Activated CD4-positive, alpha-beta memory T cell treated with anti-CD3 and anti-CD28 coated beads, Interleukin-2, amount 10 ng/mL, durations not matched to agents 7 days and 5 days (primary cell): ENCODE results near the gene LRRC74B. TPM values are rescaled to one million over a fixed set of nuclear protein-coding genes. Genes with fewer than 3 reads are reported as not detected.
"Not testable (repeated sequence)": the region's sequence is repeated elsewhere in the genome, so short reads cannot be mapped to it uniquely, and the experiment has no call there.

Experiments used
- CTCF ChIA-PET: fragments of 350-600 bp; sonication (Branson Sonifier 250); formaldehyde crosslinking; loops from one replicate; lab custom pipeline; 2021; ENCODE audit warnings: antibody characterized with exemption, inconsistent platforms; lab: Charles Lee
- POLR2A ChIA-PET: fragments of 350-600 bp; sonication (Branson Sonifier 250); formaldehyde crosslinking; loops from one replicate; lab custom pipeline; 2021; ENCODE audit warnings: antibody characterized with exemption; lab: Charles Lee
- DNase-seq: peaks from one replicate; pipeline ENCODE4 v3.0.0-alpha.2; 2020
- H3K27ac Mint-ChIP-seq: one replicate; pipeline ENCODE4 v1.8.0; 2021; ENCODE audit warnings: mild to moderate bottlenecking, mixed read lengths
- H3K27me3 Mint-ChIP-seq: one replicate; pipeline ENCODE4 v1.8.0; 2021; ENCODE audit warnings: mixed read lengths
- H3K36me3 Mint-ChIP-seq: one replicate; pipeline ENCODE4 v1.8.0; 2021; ENCODE audit warnings: low read depth, mixed read lengths
- H3K4me1 Mint-ChIP-seq: one replicate; pipeline ENCODE4 v1.8.0; 2021; ENCODE audit warnings: mixed read lengths
- H3K4me3 Mint-ChIP-seq: one replicate; pipeline ENCODE4 v1.8.0; 2021; ENCODE audit warnings: mild to moderate bottlenecking, mixed read lengths
- H3K9me3 Mint-ChIP-seq: one replicate; pipeline ENCODE4 v1.8.0; 2021; ENCODE audit warnings: mixed read lengths
- total RNA-seq, 2 experiments: library from RNA; stranded (reverse); gene quantifications; one replicate each; pipeline ENCODE4 v1.2.3, GENCODE V29; 2021

LRRC74B gene
- total RNA-seq, 2 experiments from 2014 or later, result not detected

- no peaks in the 10 kb centered on the region for H3K36me3 Mint-ChIP-seq
- no peaks in the 10 kb centered on the region for H3K9me3 Mint-ChIP-seq
- DNase-seq, result no peak
- H3K4me1 Mint-ChIP-seq, result peaks cover 21% of the 10 kb centered on the region
- ChIA-PET POLR2A (no interaction called here), CTCF (no interaction called here)
- H3K27ac Mint-ChIP-seq, result no peak overlapping the region
- H3K27me3 Mint-ChIP-seq, result peaks cover 10% of the 10 kb centered on the region
- H3K4me3 Mint-ChIP-seq, result no peak overlapping the region
Measured at GRCh38 chr22:21055880-21056319, 10.2 kb downstream of the LRRC74B start.

DNA sequence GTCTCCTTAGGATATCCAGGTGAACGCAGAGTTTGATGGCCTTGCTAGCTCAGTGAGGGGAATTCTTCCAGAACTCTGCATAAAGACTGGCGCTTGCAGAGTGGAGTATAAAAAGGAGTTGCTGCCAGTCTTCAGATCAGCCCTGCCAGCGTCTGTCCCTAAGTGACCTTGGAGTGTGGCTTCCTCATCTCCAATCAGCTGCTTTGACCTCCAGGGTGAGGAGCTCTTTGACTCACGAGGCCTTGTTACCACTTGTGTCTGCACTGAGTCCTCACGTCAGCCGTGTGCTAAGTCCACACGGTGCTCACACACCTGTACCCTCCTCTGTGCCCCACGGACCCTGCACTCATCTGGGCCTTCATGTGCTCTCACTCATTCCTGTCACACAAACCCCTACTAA is 14.6 kb downstream of the LRRC74B start:
- H3K27ac Mint-ChIP-seq, H3K36me3 Mint-ChIP-seq, H3K9me3 Mint-ChIP-seq, POLR2A ChIA-PET, CTCF ChIA-PET, DNase-seq, H3K4me3 Mint-ChIP-seq: not testable (repeated sequence)
- Mint-ChIP-seq H3K4me1 (peaks cover 15% of the 10 kb centered on the region), H3K27me3 (peaks cover 10% of the 10 kb centered on the region)

GRCh38 chr22:21061660-21062321 is 16.0 kb downstream of the LRRC74B start:
- DNase-seq, H3K9me3 Mint-ChIP-seq, H3K36me3 Mint-ChIP-seq, POLR2A ChIA-PET, CTCF ChIA-PET, H3K4me3 Mint-ChIP-seq, H3K4me1 Mint-ChIP-seq, H3K27ac Mint-ChIP-seq, H3K27me3 Mint-ChIP-seq: not testable (repeated sequence)

DNA sequence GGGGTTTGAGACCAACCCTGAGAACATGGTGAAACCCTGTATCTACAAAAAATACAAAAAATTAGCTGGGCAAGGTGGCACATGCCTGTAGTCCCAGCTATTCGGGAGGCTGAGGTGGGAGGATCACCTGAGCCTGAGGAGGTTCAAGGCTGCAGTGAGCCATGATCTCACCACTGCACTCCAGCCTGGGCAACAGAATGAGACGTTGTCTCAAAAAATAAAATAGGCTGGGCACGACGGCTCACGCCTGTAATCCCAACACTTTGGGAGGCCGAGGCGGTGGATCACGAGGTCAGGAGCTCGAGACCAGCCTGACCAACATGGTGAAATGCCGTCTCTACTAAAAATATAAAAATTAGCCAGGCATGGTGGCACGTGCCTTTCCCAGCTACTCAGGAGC is 18.7 kb downstream of the LRRC74B start:
- POLR2A ChIA-PET, H3K27ac Mint-ChIP-seq, DNase-seq, H3K4me1 Mint-ChIP-seq, H3K4me3 Mint-ChIP-seq, H3K9me3 Mint-ChIP-seq, CTCF ChIA-PET, H3K27me3 Mint-ChIP-seq, H3K36me3 Mint-ChIP-seq: not testable (repeated sequence)

- no peaks in the 10 kb centered on the region for H3K36me3 Mint-ChIP-seq
- H3K27me3 Mint-ChIP-seq, result peaks cover 2% of the 10 kb centered on the region
- no peak for DNase-seq
- peaks cover 6% of the 10 kb centered on the region for H3K4me1 Mint-ChIP-seq
- no peak overlapping the region for H3K4me3 Mint-ChIP-seq
- no peak overlapping the region for H3K27ac Mint-ChIP-seq
- no peaks in the 10 kb centered on the region for H3K9me3 Mint-ChIP-seq
- CTCF ChIA-PET, result no interaction called here
- POLR2A ChIA-PET, result no interaction called here
Measured at GRCh38 chr22:21064917-21065864, 19.4 kb downstream of the LRRC74B start.

GRCh38 chr22:21067075-21067900 is 21.5 kb downstream of the LRRC74B start:
- CTCF ChIA-PET, result no interaction called here
- no peak for DNase-seq
- POLR2A ChIA-PET, result no interaction called here
- no peaks in the 10 kb centered on the region for H3K9me3 Mint-ChIP-seq
- no peak overlapping the region for H3K27ac Mint-ChIP-seq
- H3K4me3 Mint-ChIP-seq, result no peak overlapping the region
- no peaks in the 10 kb centered on the region for H3K36me3 Mint-ChIP-seq
- H3K27me3 Mint-ChIP-seq, result peaks cover 2% of the 10 kb centered on the region
- H3K4me1 Mint-ChIP-seq, result peaks cover 12% of the 10 kb centered on the region

DNA sequence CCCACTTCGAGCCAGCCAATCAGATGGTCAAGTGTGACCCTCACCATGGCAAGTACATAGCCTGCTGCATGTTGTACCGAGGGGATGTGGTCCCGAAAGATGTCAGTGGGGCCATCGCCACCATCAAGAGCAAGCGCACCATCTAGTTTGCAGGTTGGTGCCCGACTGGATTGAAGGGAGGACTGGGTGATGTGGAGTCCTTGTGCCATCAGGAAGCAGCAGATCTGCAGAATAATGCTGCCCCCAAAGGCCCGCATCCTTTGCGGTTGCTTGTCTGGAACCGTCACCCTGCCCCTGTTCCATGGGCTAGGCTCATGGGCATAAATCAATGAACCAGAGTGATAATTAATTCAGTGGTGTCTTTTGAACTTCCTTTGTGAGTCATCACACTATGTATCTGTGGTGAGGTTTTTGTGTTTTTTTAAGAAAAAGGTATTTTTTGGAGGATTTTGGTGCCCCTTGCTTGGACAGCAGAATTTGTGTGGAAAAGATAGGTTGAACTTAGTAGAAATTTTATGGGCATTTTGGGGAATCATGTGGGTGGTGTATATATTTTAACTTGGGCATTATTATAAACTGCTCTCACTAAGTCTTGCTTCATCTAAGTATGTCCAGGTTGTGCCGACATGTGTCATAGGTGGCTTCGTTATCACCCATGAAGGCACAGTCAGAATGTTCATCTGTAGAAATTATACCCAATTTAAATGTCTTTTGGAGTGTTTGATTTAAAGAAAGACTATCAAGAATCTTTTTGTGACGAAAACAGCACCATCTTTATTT is 22.3 kb downstream of the LRRC74B start:
- CTCF ChIA-PET, result no interaction called here
- Mint-ChIP-seq H3K36me3 (no peaks in the 10 kb centered on the region), H3K4me1 (peaks cover 12% of the 10 kb centered on the region), H3K4me3 (no peak overlapping the region), H3K27ac (no peak overlapping the region), H3K9me3 (no peaks in the 10 kb centered on the region), H3K27me3 (peaks cover 2% of the 10 kb centered on the region)
- POLR2A ChIA-PET, result no interaction called here
- no peak for DNase-seq

- Mint-ChIP-seq H3K27me3 (peaks cover 3% of the 10 kb centered on the region), H3K27ac (no peak overlapping the region), H3K36me3 (no peaks in the 10 kb centered on the region), H3K4me1 (peaks cover 12% of the 10 kb centered on the region), H3K4me3 (no peak overlapping the region), H3K9me3 (no peaks in the 10 kb centered on the region)
- POLR2A ChIA-PET, result interaction anchor here (0.5 kb wide), 1 partner anchor 151 kb away, joined by 3 read pairs; no protein-coding TSS in a partner anchor
- CTCF ChIA-PET, result no interaction called here
- no peak for DNase-seq
Measured at GRCh38 chr22:21068681-21069276, 23.0 kb downstream of the LRRC74B start.

DNA sequence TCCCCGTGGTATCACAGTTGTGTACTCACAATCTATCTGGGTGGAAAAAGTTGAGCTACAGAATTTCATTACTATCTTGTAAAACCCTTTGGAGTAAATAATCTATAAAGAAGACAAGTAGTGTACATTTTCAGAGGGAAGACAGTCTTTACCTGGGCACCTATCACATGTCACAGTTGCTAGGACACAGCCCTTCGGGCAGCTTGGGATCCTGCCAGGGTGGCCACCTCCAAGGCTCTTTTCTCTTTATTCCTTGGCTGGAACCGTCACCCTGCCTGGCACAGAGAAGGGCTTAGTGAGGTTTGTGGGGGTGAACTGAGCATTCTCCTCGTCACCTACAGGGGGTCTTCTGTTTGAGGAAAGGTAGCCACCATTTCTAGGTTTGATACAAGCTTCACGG is 23.6 kb downstream of the LRRC74B start:
- no peaks in the 10 kb centered on the region for H3K36me3 Mint-ChIP-seq
- no peak overlapping the region for H3K4me3 Mint-ChIP-seq
- ChIA-PET POLR2A (interaction anchor here (0.5 to 0.6 kb wide), 2 partner anchors 151 to 383 kb away, joined by 3 read pairs; no protein-coding TSS in a partner anchor), CTCF (no interaction called here)
- H3K4me1 Mint-ChIP-seq, result peaks cover 12% of the 10 kb centered on the region
- peaks cover 3% of the 10 kb centered on the region for H3K27me3 Mint-ChIP-seq
- H3K27ac Mint-ChIP-seq, result no peak overlapping the region
- no peak for DNase-seq
- no peaks in the 10 kb centered on the region for H3K9me3 Mint-ChIP-seq

- DNase-seq, result no peak
- CTCF ChIA-PET, result interaction anchor here (0.6 kb wide), 1 partner anchor 54 kb away, joined by 3 read pairs; no protein-coding TSS in a partner anchor
- Mint-ChIP-seq H3K27me3 (peaks cover 1% of the 10 kb centered on the region), H3K27ac (no peak overlapping the region), H3K9me3 (no peaks in the 10 kb centered on the region), H3K4me3 (no peak overlapping the region), H3K36me3 (no peaks in the 10 kb centered on the region), H3K4me1 (peaks cover 12% of the 10 kb centered on the region)
- POLR2A ChIA-PET, result no interaction called here
Measured at GRCh38 chr22:21070690-21071615, 25.2 kb downstream of the LRRC74B start.

- CTCF ChIA-PET, DNase-seq, POLR2A ChIA-PET, H3K36me3 Mint-ChIP-seq, H3K27ac Mint-ChIP-seq, H3K27me3 Mint-ChIP-seq, H3K9me3 Mint-ChIP-seq, H3K4me3 Mint-ChIP-seq: not testable (repeated sequence)
- peaks cover 12% of the 10 kb centered on the region for H3K4me1 Mint-ChIP-seq
Measured at GRCh38 chr22:21071796-21072195, 26.1 kb downstream of the LRRC74B start.
